NOMO-1 treated with DMSO at 0.1 percent for 48 hours (cell line): ENCODE results near the gene EFHC1.

Source experiments
- DNase-seq: peaks from one replicate; lab custom pipeline; 2025; ENCODE audit not compliant: unreplicated experiment; lab: John Stamatoyannopoulos, UW

Gene EFHC1

DNA sequence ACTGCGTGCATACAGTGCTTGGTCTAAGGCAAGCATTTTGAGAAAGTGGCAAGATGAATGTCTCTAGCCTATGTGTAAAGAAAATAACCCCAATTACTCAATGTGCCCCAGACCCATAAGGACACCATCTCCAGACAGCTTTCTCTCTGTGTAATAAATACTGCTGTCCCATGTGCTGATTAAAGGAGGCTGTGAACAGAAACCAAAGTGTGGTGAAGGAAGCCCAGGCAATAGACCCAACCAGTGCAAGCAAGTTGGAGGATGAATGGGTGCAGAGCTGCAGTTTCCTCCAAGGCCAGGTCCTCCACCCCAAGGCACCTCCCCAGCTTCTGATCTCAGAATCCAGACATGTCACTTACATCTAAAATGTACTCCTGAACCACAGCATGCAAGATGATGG lies 96.1 kb downstream of the EFHC1 start:
- no peak for DNase-seq

DNA sequence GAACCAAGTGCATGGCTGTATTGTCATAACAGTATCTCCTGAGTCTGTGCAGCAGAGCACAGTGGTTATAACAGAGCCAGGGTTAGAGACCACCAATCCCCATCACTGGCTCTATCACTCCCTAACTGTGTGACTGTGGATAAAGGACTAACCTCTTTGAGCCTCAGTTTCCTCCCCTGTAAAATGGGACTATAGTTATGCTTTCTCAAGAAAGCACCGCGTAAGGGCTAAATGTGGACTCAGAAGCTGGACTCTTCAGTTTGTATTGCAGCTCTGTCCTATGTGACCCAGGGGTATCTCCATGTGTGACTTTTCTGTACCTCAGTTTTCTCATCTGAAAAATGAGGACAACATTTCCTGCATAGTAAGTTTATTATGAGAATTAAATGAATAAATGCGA lies 96.8 kb downstream of the EFHC1 start:
- no peak for DNase-seq

GRCh38 chr6:52517502-52518278 lies 97.5 kb downstream of the EFHC1 start:
- peak; percentile 15 for DNase-seq

DNA sequence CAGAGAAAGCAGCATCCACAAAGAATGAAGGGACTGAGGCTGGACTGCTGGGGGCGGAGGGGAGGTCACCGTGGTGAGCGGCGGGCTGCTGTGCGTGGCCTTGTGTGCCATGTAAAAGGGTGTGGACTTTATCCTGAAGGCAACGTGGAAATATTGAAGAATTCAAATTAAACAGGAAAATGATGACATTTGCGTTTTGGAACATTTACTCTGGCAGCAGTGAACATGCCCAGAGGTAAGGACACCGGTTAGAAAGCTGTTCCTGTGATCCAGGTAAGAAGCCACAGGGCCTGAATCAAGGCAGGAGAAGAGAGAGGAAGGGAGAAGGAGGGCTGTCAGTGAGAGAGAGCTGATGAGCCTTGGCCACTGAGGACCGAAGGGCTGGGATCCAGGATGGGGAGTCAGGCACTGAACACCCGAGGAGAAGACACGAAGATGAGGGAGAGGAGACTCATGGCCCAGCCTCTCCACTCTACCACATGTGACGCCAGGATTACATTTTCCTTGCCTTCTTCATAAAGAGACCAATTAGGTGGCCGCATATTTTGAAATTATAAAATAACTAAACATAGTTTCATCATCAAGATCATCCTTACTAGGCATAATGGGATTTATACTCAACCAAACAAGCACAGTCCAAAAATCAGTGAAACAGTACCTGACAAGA lies 98.3 kb downstream of the EFHC1 start:
- no peak for DNase-seq

- no peak for DNase-seq
Observed at GRCh38 chr6:52519618-52520017, 99.5 kb downstream of the EFHC1 start.

DNA sequence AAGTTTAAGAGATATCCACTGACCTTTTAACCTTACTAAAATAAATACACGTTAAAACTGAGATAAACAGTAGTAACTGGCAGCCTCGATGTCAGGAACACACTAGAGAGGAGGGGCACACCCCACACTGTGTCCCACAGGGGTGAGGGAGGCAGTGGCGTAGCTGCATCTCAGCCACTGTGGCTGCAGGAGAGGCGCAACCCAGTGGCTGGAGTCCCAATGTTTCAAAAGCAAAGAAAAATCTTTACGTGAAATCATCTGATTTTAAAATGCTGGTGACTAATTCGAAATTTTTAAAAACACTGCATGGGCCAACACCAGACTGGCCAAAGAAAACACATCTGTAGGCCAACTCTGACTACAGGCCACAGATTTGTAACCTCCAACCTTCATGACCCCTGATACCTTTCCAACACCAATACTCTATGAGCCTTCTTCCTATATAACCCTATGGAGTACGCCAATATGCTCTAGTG lies 102.0 kb downstream of the EFHC1 start:
- DNase-seq: no peak

GRCh38 chr6:52522655-52523054 lies 102.5 kb downstream of the EFHC1 start:
- no peak for DNase-seq

DNA sequence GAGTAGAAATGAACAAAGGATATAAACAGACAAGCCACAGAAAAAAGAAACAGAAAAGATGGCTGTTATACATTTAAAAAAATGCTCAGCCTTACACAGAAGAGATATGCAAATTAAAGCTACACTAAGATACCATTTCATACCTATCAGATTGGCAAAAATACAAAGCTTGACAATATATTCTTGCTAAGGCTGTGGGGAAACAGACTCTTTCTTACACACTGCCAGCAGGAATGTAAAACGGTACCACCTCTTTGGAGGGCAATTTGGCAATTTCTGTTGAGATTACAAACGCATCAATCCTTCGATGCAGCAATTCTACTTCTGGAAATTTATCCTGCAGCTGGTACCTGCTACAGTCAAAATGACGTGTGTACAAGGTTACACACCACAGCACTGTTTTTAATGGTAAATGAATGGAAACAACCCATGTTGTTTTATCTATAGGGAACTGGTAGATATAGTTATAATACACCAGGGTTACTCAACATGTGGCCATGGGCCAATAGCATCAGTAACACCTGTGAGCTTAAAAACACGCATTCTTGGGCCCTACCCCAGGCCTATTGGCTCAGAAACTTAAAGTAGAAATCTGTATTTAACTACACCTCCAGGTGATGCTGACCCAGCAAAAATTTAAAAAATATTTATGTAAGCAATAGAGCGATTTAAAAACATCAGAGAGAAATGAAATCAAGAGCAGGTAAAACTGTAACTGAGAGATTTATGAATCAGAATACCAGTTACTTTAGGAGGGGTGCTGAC lies 103.4 kb downstream of the EFHC1 start:
- no peak for DNase-seq

- no peak for DNase-seq
Observed at GRCh38 chr6:52524918-52525317, 104.8 kb downstream of the EFHC1 start.

DNA sequence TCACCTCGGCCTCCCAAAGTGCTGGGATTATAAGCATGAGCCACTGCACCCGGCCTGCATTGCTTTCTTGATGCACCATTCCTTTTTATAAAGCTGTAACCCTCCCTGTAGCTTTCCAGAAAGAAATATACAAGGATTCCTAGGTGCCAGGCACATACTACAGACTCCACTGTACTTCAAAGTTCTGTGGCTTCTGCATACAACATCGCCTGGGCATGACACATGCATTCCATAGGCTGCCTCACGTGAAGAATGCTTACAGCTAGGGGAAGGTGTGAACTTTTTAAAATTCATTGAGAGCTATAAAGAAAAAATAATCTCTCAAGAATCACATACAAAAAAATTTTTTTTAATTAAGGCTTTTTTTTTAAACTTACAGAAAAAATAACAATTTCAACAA lies 106.5 kb downstream of the EFHC1 start:
- DNase-seq: no peak

GRCh38 chr6:52527436-52527835 lies 107.3 kb downstream of the EFHC1 start:
- no peak for DNase-seq

DNA sequence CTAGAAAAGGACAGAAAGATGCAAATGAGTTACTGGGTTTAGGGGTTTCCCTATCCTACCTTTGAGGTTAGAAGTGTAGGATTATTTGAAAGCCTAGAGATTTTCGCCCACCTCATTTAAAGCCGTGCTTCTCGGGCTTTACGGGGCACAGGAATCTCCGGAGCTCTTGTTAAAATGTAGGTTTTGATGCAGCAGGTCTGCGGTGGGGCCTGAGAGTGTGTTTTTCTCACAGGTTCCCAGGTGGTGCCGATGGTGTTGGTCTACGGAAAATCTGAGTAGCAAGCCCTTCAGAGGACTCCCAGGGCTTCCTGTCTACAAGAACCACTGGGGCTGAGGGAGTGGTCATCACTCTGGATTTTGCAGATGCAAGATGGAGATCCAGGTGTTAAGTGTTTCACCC lies 109.2 kb downstream of the EFHC1 start:
- no peak for DNase-seq

GRCh38 chr6:52530351-52530750 lies 110.2 kb downstream of the EFHC1 start:
- DNase-seq: no peak

GRCh38 chr6:52531396-52531795 lies 111.3 kb downstream of the EFHC1 start:
- DNase-seq: no peak

GRCh38 chr6:52531834-52532233 lies 111.7 kb downstream of the EFHC1 start:
- no peak for DNase-seq

- DNase-seq: no peak
Observed at GRCh38 chr6:52532457-52532856, 112.3 kb downstream of the EFHC1 start.

GRCh38 chr6:52533491-52533890 lies 113.3 kb downstream of the EFHC1 start:
- no peak for DNase-seq

GRCh38 chr6:52534363-52534762 lies 114.2 kb downstream of the EFHC1 start:
- no peak for DNase-seq

DNA sequence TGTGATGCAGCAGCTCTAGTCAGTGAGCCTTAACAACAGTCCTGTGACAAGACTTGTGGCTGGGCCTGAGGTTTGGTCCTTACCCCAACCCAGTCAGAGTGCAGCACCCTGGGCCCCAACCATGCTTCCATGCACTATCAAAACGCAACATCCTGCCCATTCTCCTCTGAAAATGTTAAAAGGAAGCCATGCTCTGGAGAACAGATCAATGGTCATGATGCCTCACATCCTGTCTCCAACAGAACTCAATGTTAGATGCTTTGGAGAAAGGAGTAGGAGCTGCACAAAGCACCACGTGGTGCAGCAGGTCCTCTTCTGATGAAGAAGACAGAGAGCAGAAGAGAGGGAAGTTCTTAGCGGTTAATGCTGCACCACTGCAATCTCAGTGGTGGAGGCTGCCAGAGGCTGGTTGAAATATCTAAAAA lies 114.8 kb downstream of the EFHC1 start:
- no peak for DNase-seq

- no peak for DNase-seq
Observed at GRCh38 chr6:52535711-52536423, 115.7 kb downstream of the EFHC1 start.

DNA sequence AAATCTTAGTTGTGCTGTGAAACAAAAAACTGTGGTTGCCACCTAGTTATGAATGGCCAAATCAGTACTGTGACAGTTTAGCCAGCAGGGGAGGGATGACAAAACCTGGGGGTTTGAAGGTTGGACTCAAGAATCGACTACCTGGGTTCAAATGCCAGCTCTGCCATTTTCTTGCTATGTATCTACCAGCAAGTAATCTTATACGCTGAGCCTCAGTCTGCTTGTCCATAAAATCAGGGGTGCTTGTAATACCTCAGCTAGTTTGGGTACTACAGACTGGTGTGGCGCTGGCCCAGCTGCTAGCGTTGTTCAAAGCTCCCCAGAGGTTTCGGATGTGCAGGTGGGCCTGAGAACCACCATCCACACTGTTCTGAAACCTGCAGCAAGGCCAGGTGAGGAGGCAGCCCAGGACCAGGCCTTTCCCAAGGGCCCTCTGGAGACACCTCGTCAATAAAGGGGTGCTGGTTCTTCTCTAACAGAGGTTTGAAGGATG lies 116.3 kb downstream of the EFHC1 start:
- no peak for DNase-seq
